ENCODE data around the gene GALNT2.

- TF ChIP-seq POLR2AphosphoS5 (IDR thresholded peaks at IDR 0.05; ENCODE audit: low read depth, low read length) (no peak), POLR2A (IDR thresholded peaks at IDR 0.05; ENCODE audit: low read depth, low read length) (no peak), TAF1 (IDR thresholded peaks at IDR 0.05; ENCODE audit: low read depth, low read length) (no peak), SPI1 (IDR thresholded peaks at IDR 0.05; ENCODE audit: low read depth, low read length) (no peak), POU2F2 (IDR thresholded peaks at IDR 0.05; ENCODE audit: low read depth, low read length) (no peak)
These were observed 260.9 kb downstream of the GALNT2 start for GRCh38 chr1:230327892-230328284.
